ENCODE data around the gene ZHX3. TPM values are rescaled to one million over a fixed set of nuclear protein-coding genes. Genes with fewer than 3 reads are reported as not detected.
A peak's percentile ranks its signal among the peaks of the same experiment; 100 is the strongest.

ZHX3 gene
- total and polyA plus RNA-seq, 9 of the 15 experiments (the other 6 are each of a cell fraction or from before 2014, with no cell fraction given), result 0.80 to 14.6 (median 4.9) TPM

GRCh38 chr20:41340327-41341055 is 23.0 kb upstream of the ZHX3 start, which contains the start of gene LPIN3:
Gene LPIN3, plus strand, starts transcription at chr20:41340821. Its CDS starts 4,983 bp downstream, at chr20:41345804.
- ChIA-PET POLR2A (interaction anchor here (0.7 to 1.1 kb wide), 4 partner anchors 19 to 639 kb away, joined by 3 to 5 read pairs (median 4); no protein-coding TSS in a partner anchor), CTCF (ENCODE audit: low intra/inter-chr PET ratio) (interaction anchor here (0.6 to 3.3 kb wide), 7 partner anchors 90 to 576 kb away, joined by 3 to 50 read pairs (median 7); no protein-coding TSS in a partner anchor)
- BruUV-seq (replicated peaks), result no TSS peak
- intact Hi-C loops (cut with micrococcal nuclease), result loop anchor here (1.0 to 10.0 kb wide), 7 partner anchors 71 to 397 kb away; partner anchors contain the start of gene CHD6
- Histone ChIP-seq H2AFZ (ENCODE audit: low read depth, low read length) (peak within 1 kb of the TSS; percentile 97), H3K4me2 (ENCODE audit: insufficient read depth, low read length) (peak within 1 kb of the TSS; percentile 94), H3K9ac (ENCODE audit: insufficient read depth in 1 of 2, low read depth in 2 of 2, low read length in 2 of 2) (peak within 1 kb of the TSS; percentile 75 to 91), H3K4me3 (peak within 1 kb of the TSS; percentile 44), H3K9me3 (replicated peaks; ENCODE audit: control insufficient read depth, insufficient read depth, low read depth, low read length) (no peaks in the 10 kb centered on the region), H3K27me3 (ENCODE audit: control insufficient read depth in 2 of 2, insufficient read depth in 2 of 2, low read length in 2 of 2) (peaks cover 1 to 2% of the 10 kb centered on the region in 2 experiments; a peak in 3 of 5 replicates), H3K27ac (ENCODE audit: extremely low read depth, low read depth, low read length) (peak within 1 kb of the TSS; percentile 70), H3K36me3 (ENCODE audit: control insufficient read depth, insufficient read depth, low read length) (no peaks in the 10 kb centered on the region), H3K4me1 (replicated peaks in 1 of 2; ENCODE audit: control insufficient read depth in 2 of 2, insufficient read depth in 2 of 2, low read length in 2 of 2) (peaks cover 8 to 25% of the 10 kb centered on the region in 2 experiments; a peak in 4 of 5 replicates), H3K79me2 (ENCODE audit: control insufficient read depth, insufficient read depth, low read length) (peaks cover 8% of the 10 kb centered on the region; the same call in 2 of the 3 replicates), H4K20me1 (replicated peaks; ENCODE audit: control insufficient read depth, insufficient read depth, low read length) (no peaks in the 10 kb centered on the region), H3K9me1 (ENCODE audit: control insufficient read depth, insufficient read depth, low read length) (no peaks in the 10 kb centered on the region)
- in situ Hi-C loops (cut with MboI), result loop anchor here (5.0 kb wide), 2 partner anchors 163 to 368 kb away; no protein-coding TSS in a partner anchor
- 1% methylated on average over 16 of the region's 33 CpGs for WGBS (ENCODE audit: insufficient coverage, low coverage, missing lambda C conversion rate)
- DNase-seq (ENCODE audit: extremely low read depth in 1 of 4, low spot score in 3 of 4) (peak; percentile 95 to 99 (median 98)), FAIRE-seq (peak; percentile 98), ATAC-seq (peak; percentile 99)
- no peak for TF ChIP-seq GATAD2A (IDR thresholded peaks at IDR 0.05)
- TF ChIP-seq ATF7 (IDR thresholded peaks at IDR 0.05), result peak; percentile 54
- no peak for TF ChIP-seq CAMTA2 (CRISPR knock-in tag; conservative IDR thresholded peaks at IDR 0.05)
- TF ChIP-seq NKRF (IDR thresholded peaks at IDR 0.05; ENCODE audit: borderline replicate concordance), result no peak
- TF ChIP-seq HMG20A (CRISPR knock-in tag; conservative IDR thresholded peaks at IDR 0.05), result no peak
- peak; percentile 85 for TF ChIP-seq NR2C1 (IDR thresholded peaks at IDR 0.05)
- TF ChIP-seq NR2C1 (tag; IDR thresholded peaks at IDR 0.05), result peak; percentile 88
- peak; percentile 49 to 90 for TF ChIP-seq MAZ (CRISPR knock-in tag; conservative IDR thresholded peaks at IDR 0.05 in 1 of 2, IDR thresholded peaks at IDR 0.05 in 1 of 2)
- TF ChIP-seq AFF1 (IDR thresholded peaks at IDR 0.05; ENCODE audit: low read depth in 1 of 2, partially characterized antibody in 2 of 2), result no peak
- TF ChIP-seq CEBPG (CRISPR knock-in tag; IDR thresholded peaks at IDR 0.05), result no peak
- no peak for TF ChIP-seq CEBPG (tag; conservative IDR thresholded peaks at IDR 0.05 in 1 of 2, IDR thresholded peaks at IDR 0.05 in 1 of 2)
- no peak for TF ChIP-seq CHCHD3 (CRISPR knock-in tag; IDR thresholded peaks at IDR 0.05)
- no peak for TF ChIP-seq POLR2B (IDR thresholded peaks at IDR 0.05; ENCODE audit: low read depth, partially characterized antibody)
- TF ChIP-seq SRSF9 (IDR thresholded peaks at IDR 0.05; ENCODE audit: borderline replicate concordance, low read depth, low read length), result no peak
- TF ChIP-seq MXD1 (CRISPR knock-in tag; IDR thresholded peaks at IDR 0.05; ENCODE audit: borderline replicate concordance, poor library complexity, severe bottlenecking), result no peak
